CD14-positive monocyte (primary cell): ENCODE results near the gene HTR1D. TPM values are rescaled to one million over a fixed set of nuclear protein-coding genes. Genes with fewer than 3 reads are reported as not detected.
"Not testable (repeated sequence)": the region's sequence is repeated elsewhere in the genome, so short reads cannot be mapped to it uniquely, and the experiment has no call there.

Experiments used
- DNase-seq, 3 donors: peaks; one replicate each; pipeline ENCODE4 v3.0.0-alpha.2; 2011 to 2022
- H2AFZ ChIP-seq: 2 replicates; pipeline ENCODE4 v1.6.0; 2012; ENCODE audit warnings: mild to moderate bottlenecking, low read depth, low read length, inconsistent platforms; ENCODE audit not compliant: insufficient read depth, poor library complexity, severe bottlenecking
- H3K27ac ChIP-seq, 2 donors: 1 replicate in 1 of 2; 2 replicates in 1 of 2; pipeline ENCODE4 v1.5.1; 2012 to 2013; ENCODE audit warnings: low read length in 2 of 2, control low read depth in 1 of 2, inconsistent platforms in 1 of 2, low read depth in 1 of 2, mild to moderate bottlenecking in 1 of 2
- H3K27me3 ChIP-seq, 2 donors: one replicate each; pipeline versions ENCODE4 v1.6.0 to v1.6.1; 2011 to 2013; ENCODE audit warnings: low read length in 2 of 2; ENCODE audit not compliant: control insufficient read depth in 2 of 2, insufficient read depth in 2 of 2
- H3K36me3 ChIP-seq, 2 donors: replicated peaks in 1 of 2; 1 replicate in 1 of 2; 2 replicates in 1 of 2; pipeline versions ENCODE4 v1.5.1 to v1.6.1; 2012 to 2013; ENCODE audit warnings: low read length in 2 of 2, control low read depth in 1 of 2, inconsistent platforms in 1 of 2, mild to moderate bottlenecking in 1 of 2; ENCODE audit not compliant: insufficient read depth in 2 of 2, control insufficient read depth in 1 of 2
- H3K4me1 ChIP-seq, 2 donors: 1 replicate in 1 of 2; 2 replicates in 1 of 2; pipeline versions ENCODE4 v1.5.1 to v1.6.1; 2012 to 2013; ENCODE audit warnings: low read length in 2 of 2, control low read depth in 1 of 2, inconsistent platforms in 1 of 2, mild to moderate bottlenecking in 1 of 2, moderate library complexity in 1 of 2; ENCODE audit not compliant: insufficient read depth in 2 of 2, control insufficient read depth in 1 of 2
- H3K4me2 ChIP-seq: replicated peaks from 2 replicates; pipeline ENCODE3; 2012; ENCODE audit warnings: low read length, moderate library complexity, mild to moderate bottlenecking; ENCODE audit not compliant: poor library complexity, severe bottlenecking; ENCODE audit errors: extremely low read depth
- H3K4me3 ChIP-seq, 3 experiments: fragments of 200-600 bp in 1 of 3; sonication (generic) in 1 of 3; replicated peaks in 1 of 3; 1 replicate in 2 of 3; 2 replicates in 1 of 3; pipeline ENCODE4 v1.5.1; 2011 to 2013; ENCODE audit warnings: low read length in 3 of 3, mild to moderate bottlenecking in 3 of 3, control low read depth in 2 of 3, low read depth in 2 of 3, inconsistent platforms in 1 of 3, moderate library complexity in 1 of 3
- H3K79me2 ChIP-seq: 2 replicates; pipeline ENCODE4 v1.6.0; 2012; ENCODE audit warnings: mild to moderate bottlenecking, control low read depth, inconsistent platforms, low read length, moderate library complexity; ENCODE audit not compliant: insufficient read depth
- H3K9ac ChIP-seq: 2 replicates; pipeline ENCODE4 v1.6.0; 2017; ENCODE audit warnings: low read length, mild to moderate bottlenecking; ENCODE audit not compliant: insufficient read depth, poor library complexity, severe bottlenecking
- H3K9me3 ChIP-seq, 2 donors: replicated peaks in 1 of 2; 1 replicate in 1 of 2; 2 replicates in 1 of 2; pipeline versions ENCODE4 v1.5.1 to v1.6.1; 2012 to 2013; ENCODE audit warnings: low read length in 2 of 2, control low read depth in 1 of 2; ENCODE audit not compliant: control insufficient read depth in 1 of 2, insufficient read depth in 1 of 2
- H4K20me1 ChIP-seq: 2 replicates; pipeline ENCODE4 v1.6.0; 2012; ENCODE audit warnings: mild to moderate bottlenecking, low read length, control low read depth, moderate library complexity; ENCODE audit not compliant: insufficient read depth
- H3K27ac Mint-ChIP-seq, 7 donors: one replicate each; pipeline ENCODE4 v1.8.0; 2020; ENCODE audit warnings: mild to moderate bottlenecking in 7 of 7, mixed read lengths in 7 of 7, moderate library complexity in 6 of 7, inconsistent platforms in 2 of 7
- H3K27me3 Mint-ChIP-seq, 3 donors: one replicate each; pipeline ENCODE4 v1.8.0; 2021 to 2022; ENCODE audit warnings: low read depth in 3 of 3, mild to moderate bottlenecking in 3 of 3, mixed read lengths in 3 of 3, moderate library complexity in 3 of 3, inconsistent platforms in 1 of 3
- H3K36me3 Mint-ChIP-seq, 2 donors: one replicate each; pipeline ENCODE4 v1.8.0; 2020; ENCODE audit warnings: mixed read lengths in 2 of 2, inconsistent platforms in 1 of 2, mild to moderate bottlenecking in 1 of 2
- H3K4me1 Mint-ChIP-seq: one replicate; pipeline ENCODE4 v1.8.0; 2020; ENCODE audit warnings: mild to moderate bottlenecking, mixed read lengths
- H3K4me3 Mint-ChIP-seq, 2 donors: one replicate each; pipeline ENCODE4 v1.8.0; 2020; ENCODE audit warnings: mild to moderate bottlenecking in 2 of 2, mixed read lengths in 2 of 2, moderate library complexity in 1 of 2
- H3K9me3 Mint-ChIP-seq, 7 donors: one replicate each; pipeline ENCODE4 v1.8.0; 2020 to 2022; ENCODE audit warnings: mixed read lengths in 7 of 7, mild to moderate bottlenecking in 6 of 7, moderate library complexity in 6 of 7, inconsistent platforms in 2 of 7
- WGBS: methylation state at CpG from one replicate; pipeline ENCODE4 v1.1.5; 2013; ENCODE audit warnings: missing lambda C conversion rate; ENCODE audit not compliant: insufficient coverage; 5-methylcytosine and 5-hydroxymethylcytosine counted together
- intact Hi-C, 2 donors: fragments of 100-400 bp; cut with micrococcal nuclease; formaldehyde crosslinking; loops; one replicate each; pipeline versions ENCODE4 v1.15.0 to v1.15.1; 2023
- polyA plus RNA-seq, 3 donors: library from polyadenylated mRNA; depleted of rRNA in 1 of 3; unstranded in 2 of 3; stranded (reverse) in 1 of 3; fragments of 300-500 nt in 2 of 3; fragments of >200 nt in 1 of 3; fragmentation: Illumina TruSeq in 2 of 3; gene quantifications; 1 replicate in 2 of 3; 2 replicates in 1 of 3; pipeline ENCODE4 v1.2.3, GENCODE V29; 2012 to 2021
- TF ChIP-seq, protein P1 (sequence below): fragments of 200-600 bp; IDR thresholded peaks from one replicate; pipeline ENCODE4 v1.8.0; 2022; ENCODE audit warnings: antibody characterized with exemption, mild to moderate bottlenecking

Gene HTR1D
- polyA plus RNA-seq, 3 donors: not detected

DNA sequence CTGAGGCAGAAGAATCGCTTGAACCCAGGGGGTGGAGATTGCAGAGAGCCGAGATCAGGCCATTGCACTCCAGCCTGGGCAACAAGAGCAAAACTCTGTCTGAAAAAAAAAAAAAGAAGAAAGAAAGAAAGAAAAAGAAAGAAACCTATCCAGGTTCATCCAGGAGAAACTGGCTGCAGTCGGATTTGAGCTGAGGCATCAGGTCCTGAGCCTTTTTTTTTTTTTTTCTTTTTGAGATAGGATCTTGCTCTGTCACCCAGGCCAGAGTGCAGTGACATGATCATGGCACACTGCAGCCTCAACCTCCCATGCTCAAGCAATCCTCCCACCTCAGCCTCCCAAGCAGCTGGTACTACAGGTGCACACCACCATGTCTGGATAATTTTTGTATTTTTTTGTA lies 26.1 kb downstream of the HTR1D start:
- no peak overlapping the region for H2AFZ ChIP-seq
- H3K4me3 ChIP-seq: no peak overlapping the region
- Mint-ChIP-seq H3K4me1 (peaks cover 2% of the 10 kb centered on the region), H3K27me3 (peaks cover 8 to 11% (median 8%) of the 10 kb centered on the region in 3 donors), H3K27ac (no peak overlapping the region), H3K9me3 (no peaks in the 10 kb centered on the region), H3K36me3 (no peaks in the 10 kb centered on the region), H3K4me3 (no peak overlapping the region)
- 100% methylated on average over 2 of the region's 3 CpGs for WGBS
- intact Hi-C loops: no loop called here
- H3K9ac ChIP-seq: no peak overlapping the region
- TF ChIP-seq, protein P1, sequence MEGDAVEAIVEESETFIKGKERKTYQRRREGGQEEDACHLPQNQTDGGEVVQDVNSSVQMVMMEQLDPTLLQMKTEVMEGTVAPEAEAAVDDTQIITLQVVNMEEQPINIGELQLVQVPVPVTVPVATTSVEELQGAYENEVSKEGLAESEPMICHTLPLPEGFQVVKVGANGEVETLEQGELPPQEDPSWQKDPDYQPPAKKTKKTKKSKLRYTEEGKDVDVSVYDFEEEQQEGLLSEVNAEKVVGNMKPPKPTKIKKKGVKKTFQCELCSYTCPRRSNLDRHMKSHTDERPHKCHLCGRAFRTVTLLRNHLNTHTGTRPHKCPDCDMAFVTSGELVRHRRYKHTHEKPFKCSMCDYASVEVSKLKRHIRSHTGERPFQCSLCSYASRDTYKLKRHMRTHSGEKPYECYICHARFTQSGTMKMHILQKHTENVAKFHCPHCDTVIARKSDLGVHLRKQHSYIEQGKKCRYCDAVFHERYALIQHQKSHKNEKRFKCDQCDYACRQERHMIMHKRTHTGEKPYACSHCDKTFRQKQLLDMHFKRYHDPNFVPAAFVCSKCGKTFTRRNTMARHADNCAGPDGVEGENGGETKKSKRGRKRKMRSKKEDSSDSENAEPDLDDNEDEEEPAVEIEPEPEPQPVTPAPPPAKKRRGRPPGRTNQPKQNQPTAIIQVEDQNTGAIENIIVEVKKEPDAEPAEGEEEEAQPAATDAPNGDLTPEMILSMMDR: no peak
- no peak overlapping the region for H3K27ac ChIP-seq
- H3K36me3 ChIP-seq: no peaks in the 10 kb centered on the region
- no peaks in the 10 kb centered on the region for H4K20me1 ChIP-seq
- H3K79me2 ChIP-seq: no peaks in the 10 kb centered on the region
- no peak overlapping the region for H3K4me2 ChIP-seq
- DNase-seq: no peak
- H3K9me3 ChIP-seq: no peaks in the 10 kb centered on the region
- no peaks in the 10 kb centered on the region for H3K4me1 ChIP-seq
- no peaks in the 10 kb centered on the region for H3K27me3 ChIP-seq

DNA sequence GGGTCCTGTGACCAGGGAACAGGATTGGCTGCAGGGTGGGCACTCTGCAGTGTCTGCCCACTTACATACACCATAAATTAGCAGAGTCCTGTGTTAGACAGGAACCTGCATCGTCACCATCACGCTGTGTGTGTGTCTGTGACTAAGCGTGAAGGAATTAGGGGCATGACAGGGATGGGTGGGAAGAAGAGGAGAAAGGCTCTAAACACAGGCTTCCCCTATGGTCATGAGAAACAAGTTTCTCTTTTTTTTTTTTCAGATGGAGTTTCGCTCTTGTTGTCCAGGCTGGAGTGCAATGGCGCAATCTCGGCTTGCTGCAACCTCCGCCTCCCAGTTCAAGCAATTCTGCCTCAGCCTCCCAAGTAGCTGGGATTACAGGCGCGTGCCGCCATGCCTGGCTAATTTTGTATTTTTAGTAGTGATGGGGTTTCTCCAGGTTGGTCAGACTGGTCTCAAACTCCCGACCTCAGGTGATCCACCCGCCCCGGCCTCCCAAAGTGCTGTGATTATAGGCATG lies 28.3 kb downstream of the HTR1D start:
- H3K9me3 ChIP-seq, H2AFZ ChIP-seq, H3K9me3 Mint-ChIP-seq, H3K36me3 ChIP-seq, H3K79me2 ChIP-seq, H3K27ac ChIP-seq, H3K27me3 ChIP-seq, intact Hi-C loops, H3K4me2 ChIP-seq, H3K9ac ChIP-seq, H3K4me3 Mint-ChIP-seq, DNase-seq, H3K36me3 Mint-ChIP-seq, H4K20me1 ChIP-seq, H3K27ac Mint-ChIP-seq, H3K4me3 ChIP-seq, H3K4me1 ChIP-seq, H3K4me1 Mint-ChIP-seq: not testable (repeated sequence)
- 96% methylated on average over 3 of the region's 13 CpGs for WGBS
- peaks cover 8 to 11% (median 9%) of the 10 kb centered on the region in 3 donors for H3K27me3 Mint-ChIP-seq
